ENCODE measurements around the gene PPP1R36. TPM values are rescaled to one million over a fixed set of nuclear protein-coding genes. Genes with fewer than 3 reads are reported as not detected.

PPP1R36 gene, protein sequence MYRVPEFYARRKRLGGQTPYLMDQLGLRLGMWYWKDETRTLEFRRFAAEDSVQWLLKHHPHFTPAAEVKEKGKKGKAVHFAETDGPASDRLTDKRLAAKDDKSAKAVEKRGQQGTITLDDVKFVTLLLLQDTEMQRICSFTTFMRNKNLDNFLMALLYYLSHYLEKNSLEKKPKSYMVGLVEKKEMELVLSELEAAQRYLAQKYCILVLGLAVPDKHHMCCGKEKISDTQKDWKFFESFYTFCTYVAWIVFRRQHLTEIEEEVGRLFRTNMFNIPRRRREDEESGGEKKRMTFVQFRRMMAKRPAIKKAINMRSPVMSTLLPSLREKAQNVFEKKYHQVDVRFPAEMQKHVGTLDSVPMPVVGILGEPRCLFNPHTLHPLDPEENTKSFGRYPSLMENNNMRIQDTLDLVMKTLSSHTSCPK
- 0.35 TPM in 1 of 2 replicates, not detected in the other for total RNA-seq (2021)
- percentile 22 among the genes with signal in this experiment for Bru-seq, nascent RNA
- percentile 37 among the genes with signal in this experiment for BruChase-seq, experiment 1, labeled RNA remaining after a 2-hour chase
- percentile 31 among the genes with signal in this experiment for BruChase-seq, experiment 2, labeled RNA remaining after a 6-hour chase
- long read RNA-seq, partial matches to known transcripts, result 0 of 1 reads
- long read RNA-seq, other reads (novel, unspliced or antisense), result 1 of 1 reads

- ChIA-PET CTCF (no interaction called here), POLR2A (ENCODE audit: unreplicated experiment) (interaction anchor here (0.7 kb wide), 1 partner anchor 541 kb away, joined by 5 read pairs; no protein-coding TSS in a partner anchor)
- H3K4me3 ChIP-seq, result no peak within 1 kb of the TSS
- H3K4me2 ChIP-seq, result no peak within 1 kb of the TSS
- H3K36me3 ChIP-seq (ENCODE audit: low read depth), result no peaks in the 10 kb centered on the region
- no peak within 1 kb of the TSS for H3K27ac ChIP-seq
- no TSS peak for BruUV-seq (replicated peaks)
- TF ChIP-seq EZH2 (IDR thresholded peaks at IDR 0.05; ENCODE audit: low read depth), result no peak
- TF ChIP-seq, protein P1, sequence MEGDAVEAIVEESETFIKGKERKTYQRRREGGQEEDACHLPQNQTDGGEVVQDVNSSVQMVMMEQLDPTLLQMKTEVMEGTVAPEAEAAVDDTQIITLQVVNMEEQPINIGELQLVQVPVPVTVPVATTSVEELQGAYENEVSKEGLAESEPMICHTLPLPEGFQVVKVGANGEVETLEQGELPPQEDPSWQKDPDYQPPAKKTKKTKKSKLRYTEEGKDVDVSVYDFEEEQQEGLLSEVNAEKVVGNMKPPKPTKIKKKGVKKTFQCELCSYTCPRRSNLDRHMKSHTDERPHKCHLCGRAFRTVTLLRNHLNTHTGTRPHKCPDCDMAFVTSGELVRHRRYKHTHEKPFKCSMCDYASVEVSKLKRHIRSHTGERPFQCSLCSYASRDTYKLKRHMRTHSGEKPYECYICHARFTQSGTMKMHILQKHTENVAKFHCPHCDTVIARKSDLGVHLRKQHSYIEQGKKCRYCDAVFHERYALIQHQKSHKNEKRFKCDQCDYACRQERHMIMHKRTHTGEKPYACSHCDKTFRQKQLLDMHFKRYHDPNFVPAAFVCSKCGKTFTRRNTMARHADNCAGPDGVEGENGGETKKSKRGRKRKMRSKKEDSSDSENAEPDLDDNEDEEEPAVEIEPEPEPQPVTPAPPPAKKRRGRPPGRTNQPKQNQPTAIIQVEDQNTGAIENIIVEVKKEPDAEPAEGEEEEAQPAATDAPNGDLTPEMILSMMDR (conservative IDR thresholded peaks at IDR 0.05), result no peak
- no peaks in the 10 kb centered on the region for H3K27me3 ChIP-seq (ENCODE audit: insufficient read depth, low read depth)
- intact Hi-C loops (cut with micrococcal nuclease; ENCODE audit: unreplicated experiment), result loop anchor here (10.0 kb wide), 1 partner anchor 345 kb away; no protein-coding TSS in a partner anchor
- peak in 1 of 2 experiments; percentile 44 for DNase-seq
- H2AFZ ChIP-seq, result no peak within 1 kb of the TSS
- no peaks in the 10 kb centered on the region for H4K20me1 ChIP-seq (ENCODE audit: insufficient read depth)
- no peaks in the 10 kb centered on the region for H3K9me3 ChIP-seq (ENCODE audit: insufficient read depth, low read depth)
- H3K79me2 ChIP-seq (ENCODE audit: low read depth), result no peaks in the 10 kb centered on the region
- no peaks in the 10 kb centered on the region for H3K4me1 ChIP-seq (replicated peaks; ENCODE audit: insufficient read depth)
- no peaks in the 10 kb centered on the region for H3F3A ChIP-seq (ENCODE audit: insufficient read depth, low read depth)
- no peaks in the 10 kb centered on the region for H3K9me2 ChIP-seq (ENCODE audit: insufficient read depth)
Measured at GRCh38 chr14:64549791-64550620, at the start of gene PPP1R36. TSS of gene PPP1R36 (plus strand) at chr14:64549961. CDS start at chr14:64549998, 37 bp downstream.

- DNase-seq, result no peak
- intact Hi-C loops (cut with micrococcal nuclease; ENCODE audit: unreplicated experiment), result loop anchor here (5.0 to 10.0 kb wide), 3 partner anchors 205 to 472 kb away; partner anchors contain the start of genes CHURC1, PLEKHG3 and RAB15
- Histone ChIP-seq H3F3A (ENCODE audit: insufficient read depth, low read depth) (peaks cover 39% of the 10 kb centered on the region), H3K9me3 (ENCODE audit: insufficient read depth, low read depth) (no peaks in the 10 kb centered on the region), H2AFZ (no peak overlapping the region), H3K9me2 (ENCODE audit: insufficient read depth) (no peaks in the 10 kb centered on the region), H3K4me1 (replicated peaks; ENCODE audit: insufficient read depth) (peaks cover 24% of the 10 kb centered on the region), H3K4me3 (no peak overlapping the region), H3K36me3 (ENCODE audit: low read depth) (0 out of 2 replicates have a peak, but pooled peaks cover 5% of the 10 kb centered on the region), H3K79me2 (ENCODE audit: low read depth) (peaks cover 49% of the 10 kb centered on the region), H3K27ac (no peak overlapping the region), H3K27me3 (ENCODE audit: insufficient read depth, low read depth) (no peaks in the 10 kb centered on the region), H4K20me1 (ENCODE audit: insufficient read depth) (peaks cover 3% of the 10 kb centered on the region; the same call in 1 of the 2 replicates), H3K4me2 (no peak overlapping the region)
- TF ChIP-seq, protein P1 (conservative IDR thresholded peaks at IDR 0.05), result no peak
- no peak for TF ChIP-seq EZH2 (IDR thresholded peaks at IDR 0.05; ENCODE audit: low read depth)
- CTCF ChIA-PET, result no interaction called here
- POLR2A ChIA-PET (ENCODE audit: unreplicated experiment), result no interaction called here
- no TSS peak for BruUV-seq (replicated peaks)
Measured at GRCh38 chr14:64500088-64500487, 49.7 kb upstream of the PPP1R36 start.

All from PC-9 (cell line).